ENCODE results near the gene DEGS2. TPM values are rescaled to one million over a fixed set of nuclear protein-coding genes. Genes with fewer than 3 reads are reported as not detected.

The DEGS2 gene
- total and polyA plus RNA-seq, 2 donors (not counting 1 experiment from before 2014, with no cell fraction given), result 0.82 to 6.4 TPM

GRCh38 chr14:100203146-100203545, 43.7 kb upstream of the DEGS2 start:
- no peaks in the 10 kb centered on the region for H3K79me2 ChIP-seq (ENCODE audit: control insufficient read depth, insufficient read depth, low read length)
- no peak overlapping the region for H3K9ac ChIP-seq (ENCODE audit: low read length)
- TF ChIP-seq EZH2 (IDR thresholded peaks at IDR 0.05; ENCODE audit: borderline replicate concordance, insufficient read depth, low read depth, low read length, poor library complexity, severe bottlenecking) (no peak), CTCF (IDR thresholded peaks at IDR 0.05) (no peak)
- DNase-seq (no peak), ATAC-seq (ENCODE audit: low read depth) (no peak)
- H3K4me1 ChIP-seq (ENCODE audit: control insufficient read depth in 2 of 2, insufficient read depth in 2 of 2, low read length in 2 of 2), result no peaks in the 10 kb centered on the region
- H4K20me1 ChIP-seq (ENCODE audit: control insufficient read depth, insufficient read depth, low read length, poor library complexity, severe bottlenecking), result no peaks in the 10 kb centered on the region
- no peak overlapping the region for H2AFZ ChIP-seq (ENCODE audit: insufficient read depth, low read depth, low read length, poor library complexity, severe bottlenecking)
- no peak overlapping the region for H3K27ac ChIP-seq (ENCODE audit: low read length in 2 of 2)
- H3K4me3 Mint-ChIP-seq, result no peak overlapping the region
- H3K27ac Mint-ChIP-seq, result no peak overlapping the region
- H3K27me3 Mint-ChIP-seq, result no peaks in the 10 kb centered on the region
- H3K36me3 ChIP-seq (replicated peaks in 1 of 2; ENCODE audit: control extremely low read depth in 1 of 2, control insufficient read depth in 1 of 2, extremely low read depth in 1 of 2, insufficient read depth in 2 of 2, low read length in 1 of 2), result no peaks in the 10 kb centered on the region
- intact Hi-C loops (cut with micrococcal nuclease), result no loop called here
- H3K4me2 ChIP-seq (replicated peaks; ENCODE audit: low read depth, low read length, poor library complexity, severe bottlenecking), result no peak overlapping the region
- ChIA-PET POLR2A (interaction anchor here (0.7 kb wide), 1 partner anchor 57 kb away, joined by 5 read pairs; no protein-coding TSS in a partner anchor), CTCF (interaction anchor here (0.6 to 1.2 kb wide), 3 partner anchors 17 to 221 kb away, joined by 3 to 4 read pairs (median 4); no protein-coding TSS in a partner anchor)
- WGBS (ENCODE audit: insufficient coverage), result 85% methylated on average over 1 of the region's 4 CpGs
- no peaks in the 10 kb centered on the region for H3K9me3 Mint-ChIP-seq (ENCODE audit: insufficient read depth)
- peaks cover 0 to 3% (median 0%) of the 10 kb centered on the region in 3 donors for H3K9me3 ChIP-seq (ENCODE audit: control extremely low read depth in 1 of 3, control insufficient read depth in 2 of 3, insufficient read depth in 1 of 3, low read length in 2 of 3)
- H3K4me3 ChIP-seq (ENCODE audit: control extremely low read depth in 1 of 5, extremely low read depth in 1 of 5, insufficient read depth in 1 of 5, low read depth in 2 of 5, low read length in 4 of 5), result no peak overlapping the region
- no peaks in the 10 kb centered on the region for H3K27me3 ChIP-seq (replicated peaks in 1 of 4; ENCODE audit: control extremely low read depth in 1 of 4, control insufficient read depth in 3 of 4, insufficient read depth in 4 of 4, low read length in 3 of 4)
- no peaks in the 10 kb centered on the region for H3K4me1 Mint-ChIP-seq

GRCh38 chr14:100202712-100203111, 43.3 kb upstream of the DEGS2 start:
- no peaks in the 10 kb centered on the region for H3K4me1 Mint-ChIP-seq

More at GRCh38 chr14:100202712-100203111, 43.3 kb upstream of the DEGS2 start:
- H3K9ac ChIP-seq (ENCODE audit: low read length), result no peak overlapping the region
- Mint-ChIP-seq H3K4me3 (no peak overlapping the region), H3K27ac (no peak overlapping the region), H3K9me3 (ENCODE audit: insufficient read depth) (no peaks in the 10 kb centered on the region), H3K27me3 (no peaks in the 10 kb centered on the region)
- H2AFZ ChIP-seq (ENCODE audit: insufficient read depth, low read depth, low read length, poor library complexity, severe bottlenecking), result no peak overlapping the region
- intact Hi-C loops (cut with micrococcal nuclease), result no loop called here
- POLR2A ChIA-PET, result no interaction called here
- CTCF ChIA-PET, result interaction anchor here (0.6 to 1.1 kb wide), 2 partner anchors 17 to 156 kb away, joined by 3 to 4 read pairs; no protein-coding TSS in a partner anchor
- H3K36me3 ChIP-seq (replicated peaks in 1 of 2; ENCODE audit: control extremely low read depth in 1 of 2, control insufficient read depth in 1 of 2, extremely low read depth in 1 of 2, insufficient read depth in 2 of 2, low read length in 1 of 2), result no peaks in the 10 kb centered on the region
- H4K20me1 ChIP-seq (ENCODE audit: control insufficient read depth, insufficient read depth, low read length, poor library complexity, severe bottlenecking), result no peaks in the 10 kb centered on the region
- H3K27ac ChIP-seq (ENCODE audit: low read length in 2 of 2), result no peak overlapping the region
- no peaks in the 10 kb centered on the region for H3K4me1 ChIP-seq (ENCODE audit: control insufficient read depth in 2 of 2, insufficient read depth in 2 of 2, low read length in 2 of 2)
- no peak overlapping the region for H3K4me3 ChIP-seq (ENCODE audit: control extremely low read depth in 1 of 5, extremely low read depth in 1 of 5, insufficient read depth in 1 of 5, low read depth in 2 of 5, low read length in 4 of 5)
- H3K27me3 ChIP-seq (replicated peaks in 1 of 4; ENCODE audit: control extremely low read depth in 1 of 4, control insufficient read depth in 3 of 4, insufficient read depth in 4 of 4, low read length in 3 of 4), result no peaks in the 10 kb centered on the region
- peaks cover 0 to 3% (median 0%) of the 10 kb centered on the region in 3 donors for H3K9me3 ChIP-seq (ENCODE audit: control extremely low read depth in 1 of 3, control insufficient read depth in 2 of 3, insufficient read depth in 1 of 3, low read length in 2 of 3)
- no peak overlapping the region for H3K4me2 ChIP-seq (replicated peaks; ENCODE audit: low read depth, low read length, poor library complexity, severe bottlenecking)
- no peak for DNase-seq
- WGBS (ENCODE audit: insufficient coverage), result 20% methylated on average over 4 of the region's 4 CpGs
- ATAC-seq (ENCODE audit: low read depth), result no peak
- H3K79me2 ChIP-seq (ENCODE audit: control insufficient read depth, insufficient read depth, low read length), result no peaks in the 10 kb centered on the region
- no peak for TF ChIP-seq CTCF (IDR thresholded peaks at IDR 0.05)
- no peak for TF ChIP-seq EZH2 (IDR thresholded peaks at IDR 0.05; ENCODE audit: borderline replicate concordance, insufficient read depth, low read depth, low read length, poor library complexity, severe bottlenecking)

Measured in B cell (primary cell).